OCI-LY7 (cell line): ENCODE data around the gene CNOT3. TPM values are rescaled to one million over a fixed set of nuclear protein-coding genes. Genes with fewer than 3 reads are reported as not detected.
A peak's percentile ranks its signal among the peaks of the same experiment; 100 is the strongest.
"Not testable (repeated sequence)": the region's sequence is repeated elsewhere in the genome, so short reads cannot be mapped to it uniquely, and the experiment has no call there.

Experiments
- BruUV-seq: library from RNA; stranded (reverse); fragments of 400-500 nt; replicated peaks from 2 replicates; lab custom pipeline; 2021; lab: Mats Ljungman, UMichigan
- CTCF ChIA-PET: fragments of 300-600 bp; sonication (Branson Sonifier 250); formaldehyde crosslinking; loops from one replicate; lab custom pipeline; 2022; ENCODE audit warnings: antibody characterized with exemption; ENCODE audit not compliant: unreplicated experiment; lab: Charles Lee
- POLR2A ChIA-PET: fragments of 300-600 bp; sonication (Branson Sonifier 250); formaldehyde crosslinking; loops from one replicate; lab custom pipeline; 2022; ENCODE audit warnings: antibody characterized with exemption; lab: Charles Lee
- DNase-seq: peaks from one replicate; pipeline ENCODE4 v3.0.0-alpha.2; 2015; ENCODE audit warnings: low spot score
- H2AFZ ChIP-seq: fragments of 200-600 bp; sonication (generic), shearing (Covaris generic); 2 replicates; pipeline ENCODE4 v1.6.1; 2014; ENCODE audit warnings: mild to moderate bottlenecking, antibody characterized with exemption, low read length, moderate library complexity
- H3K27ac ChIP-seq: fragments of 200-600 bp; sonication (generic); 2 replicates; pipeline ENCODE4 v1.5.1; 2014; ENCODE audit warnings: mixed run types, low read depth, mild to moderate bottlenecking, moderate library complexity, low read length, inconsistent platforms; ENCODE audit not compliant: poor library complexity, severe bottlenecking
- H3K36me3 ChIP-seq: fragments of 200-600 bp; sonication (generic); 2 replicates; pipeline ENCODE4 v1.6.1; 2014; ENCODE audit warnings: mild to moderate bottlenecking, antibody characterized with exemption, low read length, moderate library complexity, mixed read lengths; ENCODE audit not compliant: insufficient read depth
- H3K4me1 ChIP-seq: fragments of 200-600 bp; sonication (generic); 2 replicates; pipeline ENCODE4 v1.5.1; 2014; ENCODE audit warnings: mild to moderate bottlenecking, low read length; ENCODE audit not compliant: insufficient read depth, poor library complexity, severe bottlenecking
- H3K4me2 ChIP-seq: fragments of 200-600 bp; sonication (generic); 2 replicates; pipeline ENCODE4 v1.6.1; 2014; ENCODE audit warnings: mild to moderate bottlenecking, low read length
- H3K4me3 ChIP-seq: fragments of 200-600 bp; sonication (generic); 2 replicates; pipeline ENCODE4 v1.5.1; 2014; ENCODE audit warnings: mild to moderate bottlenecking, low read depth, low read length; ENCODE audit not compliant: poor library complexity, severe bottlenecking
- H3K79me2 ChIP-seq: fragments of 200-600 bp; sonication (generic); 2 replicates; pipeline ENCODE4 v1.6.1; 2016; ENCODE audit warnings: low read depth, mild to moderate bottlenecking, low read length, moderate library complexity, mixed read lengths; ENCODE audit not compliant: insufficient read depth
- H3K9me2 ChIP-seq: fragments of 200-600 bp; sonication (generic); 2 replicates; pipeline ENCODE4 v1.6.1; 2016; ENCODE audit warnings: mild to moderate bottlenecking, low read length, mixed read lengths; ENCODE audit not compliant: insufficient read depth
- H3K9me3 ChIP-seq: fragments of 200-600 bp; sonication (generic); 2 replicates; pipeline ENCODE4 v1.6.1; 2014; ENCODE audit warnings: mild to moderate bottlenecking, mixed run types, low read length, mixed read lengths
- H4K20me1 ChIP-seq: fragments of 200-600 bp; sonication (generic); 2 replicates; pipeline ENCODE4 v1.6.1; 2014; ENCODE audit warnings: mild to moderate bottlenecking, antibody characterized with exemption, low read length, moderate library complexity, mixed read lengths; ENCODE audit not compliant: insufficient read depth
- EZH2phosphoT487 ChIP-seq: fragments of 200-600 bp; sonication (generic); IDR thresholded peaks from 2 replicates; pipeline ENCODE4 v1.6.1; 2018; ENCODE audit warnings: low read depth, borderline replicate concordance, mild to moderate bottlenecking, mixed run types, antibody characterized with exemption, low read length, moderate library complexity, mixed read lengths
- intact Hi-C: fragments of 100-400 bp; cut with micrococcal nuclease; formaldehyde crosslinking; loops from one replicate; pipeline ENCODE4 v1.10.0; 2022; ENCODE audit not compliant: unreplicated experiment
- total RNA-seq, 2 experiments: library from RNA; depleted of rRNA in 1 of 2; stranded (reverse); fragments of >200 nt in 1 of 2; shearing (Covaris generic) in 1 of 2; gene quantifications; 2 replicates each; pipeline ENCODE4 v1.2.3, GENCODE V29; 2014 to 2022
- TF ChIP-seq, protein P1 (sequence below): fragments of 200-600 bp; sonication (generic); conservative IDR thresholded peaks from 2 replicates; pipeline ENCODE4 v1.5.1; 2014; ENCODE audit warnings: mild to moderate bottlenecking, antibody characterized with exemption, low read length, moderate library complexity, mixed read lengths

The CNOT3 gene
- total RNA-seq, 2 experiments from 2014 or later = 18.4 to 54.8 TPM

- POLR2A ChIA-PET = no interaction called here
- no TSS peak for BruUV-seq
- no peaks in the 10 kb centered on the region for H3K9me2 ChIP-seq
- no peaks in the 10 kb centered on the region for H4K20me1 ChIP-seq
- H3K9me3 ChIP-seq = no peaks in the 10 kb centered on the region
- H3K27ac ChIP-seq = no peak overlapping the region
- H3K4me2 ChIP-seq = no peak overlapping the region; the same call in 1 of the 2 replicates
- H3K4me1 ChIP-seq = peaks cover 10% of the 10 kb centered on the region
- H2AFZ ChIP-seq = no peak overlapping the region
- CTCF ChIA-PET = no interaction called here
- intact Hi-C loops = no loop called here
- H3K79me2 ChIP-seq = no peaks in the 10 kb centered on the region
- no peak for TF ChIP-seq EZH2phosphoT487
- TF ChIP-seq, protein P1, sequence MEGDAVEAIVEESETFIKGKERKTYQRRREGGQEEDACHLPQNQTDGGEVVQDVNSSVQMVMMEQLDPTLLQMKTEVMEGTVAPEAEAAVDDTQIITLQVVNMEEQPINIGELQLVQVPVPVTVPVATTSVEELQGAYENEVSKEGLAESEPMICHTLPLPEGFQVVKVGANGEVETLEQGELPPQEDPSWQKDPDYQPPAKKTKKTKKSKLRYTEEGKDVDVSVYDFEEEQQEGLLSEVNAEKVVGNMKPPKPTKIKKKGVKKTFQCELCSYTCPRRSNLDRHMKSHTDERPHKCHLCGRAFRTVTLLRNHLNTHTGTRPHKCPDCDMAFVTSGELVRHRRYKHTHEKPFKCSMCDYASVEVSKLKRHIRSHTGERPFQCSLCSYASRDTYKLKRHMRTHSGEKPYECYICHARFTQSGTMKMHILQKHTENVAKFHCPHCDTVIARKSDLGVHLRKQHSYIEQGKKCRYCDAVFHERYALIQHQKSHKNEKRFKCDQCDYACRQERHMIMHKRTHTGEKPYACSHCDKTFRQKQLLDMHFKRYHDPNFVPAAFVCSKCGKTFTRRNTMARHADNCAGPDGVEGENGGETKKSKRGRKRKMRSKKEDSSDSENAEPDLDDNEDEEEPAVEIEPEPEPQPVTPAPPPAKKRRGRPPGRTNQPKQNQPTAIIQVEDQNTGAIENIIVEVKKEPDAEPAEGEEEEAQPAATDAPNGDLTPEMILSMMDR = no peak
- DNase-seq = no peak
- H3K4me3 ChIP-seq = no peak overlapping the region
- peaks cover 6% of the 10 kb centered on the region; the same call in 1 of the 2 replicates for H3K36me3 ChIP-seq
These were observed 41.8 kb downstream of the CNOT3 start for GRCh38 chr19:54179262-54179852.

GRCh38 chr19:54179921-54180461 is 42.4 kb downstream of the CNOT3 start:
- no peaks in the 10 kb centered on the region for H3K9me2 ChIP-seq
- peak overlapping the region; percentile 6; the same call in 1 of the 2 replicates for H3K4me2 ChIP-seq
- DNase-seq = peak; percentile 75
- no peaks in the 10 kb centered on the region for H3K9me3 ChIP-seq
- H4K20me1 ChIP-seq = no peaks in the 10 kb centered on the region
- peaks cover 6% of the 10 kb centered on the region; the same call in 1 of the 2 replicates for H3K36me3 ChIP-seq
- H2AFZ ChIP-seq = no peak overlapping the region
- H3K27ac ChIP-seq = no peak overlapping the region
- TF ChIP-seq, protein P1 = peak; percentile 78
- no peak for TF ChIP-seq EZH2phosphoT487
- ChIA-PET CTCF (no interaction called here), POLR2A (no interaction called here)
- BruUV-seq = no TSS peak
- no peak overlapping the region for H3K4me3 ChIP-seq
- intact Hi-C loops = no loop called here
- peaks cover 10% of the 10 kb centered on the region for H3K4me1 ChIP-seq
- H3K79me2 ChIP-seq = no peaks in the 10 kb centered on the region

DNA sequence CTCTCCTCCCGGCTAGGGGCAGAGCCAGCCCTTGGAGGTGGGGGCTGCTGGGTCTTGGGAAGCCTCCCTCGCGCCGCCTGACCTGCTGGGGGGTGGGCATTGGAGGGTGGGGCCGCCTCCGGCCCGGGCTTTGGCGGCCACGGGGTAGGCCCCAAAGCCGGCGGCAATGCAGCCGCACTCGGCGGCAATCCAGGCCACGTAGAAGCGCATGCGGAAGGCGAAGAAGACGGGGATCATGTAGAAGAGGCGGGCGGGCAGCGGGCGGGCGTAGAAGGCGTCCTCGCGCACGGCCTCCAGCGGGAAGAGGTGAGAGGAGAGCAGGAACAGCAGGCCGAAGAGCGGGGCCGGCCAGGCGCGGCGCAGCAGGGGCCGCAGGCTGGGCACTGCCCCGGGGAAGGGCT is 43.1 kb downstream of the CNOT3 start:
- TF ChIP-seq, protein P1 = no peak
- no peak for TF ChIP-seq EZH2phosphoT487
- POLR2A ChIA-PET = no interaction called here
- CTCF ChIA-PET = no interaction called here

GRCh38 chr19:54181894-54182293 is 44.3 kb downstream of the CNOT3 start:
- H3K79me2 ChIP-seq, H4K20me1 ChIP-seq, H2AFZ ChIP-seq, H3K4me3 ChIP-seq, H3K27ac ChIP-seq, H3K4me1 ChIP-seq, intact Hi-C loops, POLR2A ChIA-PET, DNase-seq, BruUV-seq, H3K9me3 ChIP-seq, H3K9me2 ChIP-seq, H3K4me2 ChIP-seq, H3K36me3 ChIP-seq: not testable (repeated sequence)
- CTCF ChIA-PET = interaction anchor here (0.7 kb wide), 1 partner anchor 45 kb away, joined by 5 read pairs; no protein-coding TSS in a partner anchor

More for the DNA sequence above, 43.1 kb downstream of the CNOT3 start:
- Histone ChIP-seq H3K9me2 (no peaks in the 10 kb centered on the region), H3K9me3 (no peaks in the 10 kb centered on the region), H2AFZ (no peak overlapping the region), H4K20me1 (no peaks in the 10 kb centered on the region), H3K27ac (no peak overlapping the region), H3K4me1 (peaks cover 10% of the 10 kb centered on the region), H3K79me2 (no peaks in the 10 kb centered on the region), H3K4me2 (no peak overlapping the region), H3K4me3 (no peak overlapping the region), H3K36me3 (peaks cover 6% of the 10 kb centered on the region; the same call in 1 of the 2 replicates)
- intact Hi-C loops = no loop called here
- DNase-seq = no peak
- no TSS peak for BruUV-seq
